HepG2 (cell line): ENCODE data around the gene NGEF. TPM values are rescaled to one million over a fixed set of nuclear protein-coding genes. Genes with fewer than 3 reads are reported as not detected.

ENCODE experiments used
- ATF7 ChIP-seq, 2 experiments: fragments of 450-650 bp in 1 of 2; sonication (generic) in 1 of 2; formaldehyde crosslinking in 1 of 2; IDR thresholded peaks; 2 replicates each; pipeline versions ENCODE4 v1.4.0 to v1.6.1; 2016 to 2020; ENCODE audit warnings: antibody characterized with exemption in 1 of 2, mild to moderate bottlenecking in 1 of 2, missing genetic modification reagents in 1 of 2
- ETV5 ChIP-seq: IDR thresholded peaks from 2 replicates; pipeline ENCODE4 v1.6.1; 2018; ENCODE audit warnings: missing biosample characterization, missing genetic modification reagents, inconsistent platforms, borderline replicate concordance
- FOSL2 ChIP-seq: sonication (generic); formaldehyde crosslinking; IDR thresholded peaks from 2 replicates; pipeline ENCODE4 v1.4.0; 2020; ENCODE audit warnings: missing genetic modification reagents
- GATAD1 ChIP-seq: IDR thresholded peaks from 2 replicates; pipeline ENCODE4 v1.6.1; 2016; ENCODE audit warnings: missing genetic modification reagents, missing compliant biosample characterization
- HOXA3 ChIP-seq: sonication (generic); formaldehyde crosslinking; IDR thresholded peaks from 2 replicates; pipeline ENCODE4 v1.5.0; 2020; ENCODE audit warnings: missing genetic modification reagents
- IRF2 ChIP-seq: IDR thresholded peaks from 2 replicates; pipeline ENCODE4 v1.6.1; 2018; ENCODE audit warnings: missing genetic modification reagents, missing compliant biosample characterization
- MEF2D ChIP-seq: sonication (generic); formaldehyde crosslinking; IDR thresholded peaks from 2 replicates; pipeline ENCODE4 v1.5.1; 2020; ENCODE audit warnings: mild to moderate bottlenecking, missing genetic modification reagents
- MXD4 ChIP-seq: IDR thresholded peaks from 2 replicates; pipeline ENCODE4 v1.6.1; 2016; ENCODE audit warnings: mild to moderate bottlenecking, missing biosample characterization, missing genetic modification reagents
- NFIC ChIP-seq: IDR thresholded peaks from 2 replicates; pipeline ENCODE4 v1.6.1; 2012; ENCODE audit warnings: mild to moderate bottlenecking, low read length, inconsistent platforms
- PRDM15 ChIP-seq: sonication (generic); formaldehyde crosslinking; IDR thresholded peaks from 2 replicates; pipeline ENCODE4 v1.4.0; 2020; ENCODE audit warnings: missing genetic modification reagents
- REXO4 ChIP-seq: sonication (generic); formaldehyde crosslinking; IDR thresholded peaks from 2 replicates; pipeline ENCODE4 v1.8.0; 2022; ENCODE audit warnings: missing genetic modification reagents, mild to moderate bottlenecking, borderline replicate concordance
- SP1 ChIP-seq, 2 experiments: fragments of 450-650 bp in 1 of 2; sonication (generic) in 1 of 2; formaldehyde crosslinking in 1 of 2; IDR thresholded peaks; 2 replicates each; pipeline versions ENCODE4 v1.4.0 to v1.6.1; 2016 to 2020; ENCODE audit warnings: missing genetic modification reagents in 1 of 2
- SP140L ChIP-seq: sonication (generic); formaldehyde crosslinking; IDR thresholded peaks from 2 replicates; pipeline ENCODE4 v1.4.0; 2020; ENCODE audit warnings: missing genetic modification reagents, borderline replicate concordance
- ZFX ChIP-seq: sonication (generic); formaldehyde crosslinking; IDR thresholded peaks from 2 replicates; pipeline ENCODE4 v1.4.0; 2020; ENCODE audit warnings: mild to moderate bottlenecking, low read depth, missing genetic modification reagents, moderate library complexity
- ZNF101 ChIP-seq: sonication (generic); formaldehyde crosslinking; IDR thresholded peaks from 2 replicates; pipeline ENCODE4 v1.4.0; 2020; ENCODE audit warnings: mild to moderate bottlenecking, low read depth, missing genetic modification reagents, borderline replicate concordance
- ZNF317 ChIP-seq: sonication (generic); formaldehyde crosslinking; IDR thresholded peaks from 2 replicates; pipeline ENCODE4 v1.5.0; 2020; ENCODE audit warnings: mild to moderate bottlenecking, missing genetic modification reagents
- ZNF33A ChIP-seq: sonication (generic); formaldehyde crosslinking; IDR thresholded peaks from 2 replicates; pipeline ENCODE4 v1.5.1; 2020; ENCODE audit warnings: missing genetic modification reagents, mild to moderate bottlenecking, moderate library complexity, borderline replicate concordance
- ZNF546 ChIP-seq: sonication (generic); formaldehyde crosslinking; conservative IDR thresholded peaks from 2 replicates; pipeline ENCODE4 v1.8.1; 2023; ENCODE audit warnings: mild to moderate bottlenecking, missing genetic modification reagents
- ZNF557 ChIP-seq: sonication (generic); formaldehyde crosslinking; IDR thresholded peaks from 2 replicates; pipeline ENCODE4 v1.4.0; 2020; ENCODE audit warnings: missing genetic modification reagents
- ZNF670 ChIP-seq: sonication (generic); formaldehyde crosslinking; IDR thresholded peaks from 2 replicates; pipeline ENCODE4 v1.8.0; 2022; ENCODE audit warnings: mild to moderate bottlenecking, missing genetic modification reagents, borderline replicate concordance
- ZNF878 ChIP-seq: sonication (generic); formaldehyde crosslinking; IDR thresholded peaks from 2 replicates; pipeline ENCODE4 v1.8.1; 2023; ENCODE audit warnings: mild to moderate bottlenecking, missing genetic modification reagents, moderate library complexity
- polyA plus RNA-seq, 8 experiments: library from polyadenylated mRNA; depleted of rRNA in 3 of 8; stranded (reverse) in 7 of 8; unstranded in 1 of 8; fragments of >200 nt; fragmentation: Illumina TruSeq in 4 of 8; extraction: Trizol in 4 of 8; gene quantifications; 2 replicates each; pipeline versions ENCODE4 v1.2.1 to v1.2.3, GENCODE V29; 2011 to 2016; ENCODE audit warnings: low read depth in 4 of 8, missing spikeins in 1 of 8, mixed read lengths in 1 of 8; ENCODE audit not compliant: insufficient read depth in 1 of 8
- total RNA-seq, 5 experiments: library from RNA; depleted of rRNA; stranded (reverse); fragments of >200 nt; fragmentation: Illumina TruSeq; extraction: Trizol; gene quantifications; 2 replicates each; pipeline ENCODE4 v1.2.3, GENCODE V29; 2016; ENCODE audit warnings: low read depth in 1 of 5
- TF ChIP-seq, protein P1 (sequence below): sonication (generic); formaldehyde crosslinking; IDR thresholded peaks from 2 replicates; pipeline ENCODE4 v1.4.0; 2020; ENCODE audit warnings: mild to moderate bottlenecking, missing genetic modification reagents
- TF ChIP-seq, protein P2 (sequence below): sonication (generic); formaldehyde crosslinking; IDR thresholded peaks from 2 replicates; pipeline ENCODE4 v1.4.0; 2020; ENCODE audit warnings: missing genetic modification reagents
- TF ChIP-seq, protein P3 (sequence below): sonication (generic); formaldehyde crosslinking; IDR thresholded peaks from 2 replicates; pipeline ENCODE4 v1.5.0; 2020; ENCODE audit warnings: missing genetic modification reagents

NGEF gene
- total and polyA plus RNA-seq, 2 of the 13 experiments (the other 11 are each of a cell fraction or from before 2014, with no cell fraction given): 14.4 to 36.9 TPM

- TF ChIP-seq ETV5 (CRISPR knock-in tag) (no peak), ZNF101 (CRISPR knock-in tag) (no peak), ZNF557 (no peak), NFIC (no peak), ZNF878 (CRISPR knock-in tag) (no peak; the same call in 1 of the 2 replicates), ZNF670 (no peak), PRDM15 (CRISPR knock-in tag) (no peak), ZNF33A (CRISPR knock-in tag) (no peak), SP1 (IDR thresholded peaks at IDR 0.05) (no peak), SP1 (CRISPR knock-in tag; IDR thresholded peaks at IDR 0.05) (no peak), MEF2D (CRISPR knock-in tag) (peak; percentile 41; the same call in 1 of the 2 replicates), MXD4 (CRISPR knock-in tag) (no peak), ZNF546 (CRISPR knock-in tag) (no peak), REXO4 (CRISPR knock-in tag) (no peak), ZFX (CRISPR knock-in tag) (peak; percentile 47; the same call in 1 of the 2 replicates), ATF7 (IDR thresholded peaks at IDR 0.05) (no peak), ATF7 (CRISPR knock-in tag; IDR thresholded peaks at IDR 0.05) (no peak), SP140L (no peak), FOSL2 (CRISPR knock-in tag) (no peak), GATAD1 (peak; percentile 20; the same call in 1 of the 2 replicates), HOXA3 (CRISPR knock-in tag) (peak; percentile 36; the same call in 1 of the 2 replicates), ZNF317 (CRISPR knock-in tag) (no peak), IRF2 (CRISPR knock-in tag) (no peak)
- TF ChIP-seq, protein P1, sequence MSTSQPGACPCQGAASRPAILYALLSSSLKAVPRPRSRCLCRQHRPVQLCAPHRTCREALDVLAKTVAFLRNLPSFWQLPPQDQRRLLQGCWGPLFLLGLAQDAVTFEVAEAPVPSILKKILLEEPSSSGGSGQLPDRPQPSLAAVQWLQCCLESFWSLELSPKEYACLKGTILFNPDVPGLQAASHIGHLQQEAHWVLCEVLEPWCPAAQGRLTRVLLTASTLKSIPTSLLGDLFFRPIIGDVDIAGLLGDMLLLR (CRISPR knock-in tag): no peak
- TF ChIP-seq, protein P2, sequence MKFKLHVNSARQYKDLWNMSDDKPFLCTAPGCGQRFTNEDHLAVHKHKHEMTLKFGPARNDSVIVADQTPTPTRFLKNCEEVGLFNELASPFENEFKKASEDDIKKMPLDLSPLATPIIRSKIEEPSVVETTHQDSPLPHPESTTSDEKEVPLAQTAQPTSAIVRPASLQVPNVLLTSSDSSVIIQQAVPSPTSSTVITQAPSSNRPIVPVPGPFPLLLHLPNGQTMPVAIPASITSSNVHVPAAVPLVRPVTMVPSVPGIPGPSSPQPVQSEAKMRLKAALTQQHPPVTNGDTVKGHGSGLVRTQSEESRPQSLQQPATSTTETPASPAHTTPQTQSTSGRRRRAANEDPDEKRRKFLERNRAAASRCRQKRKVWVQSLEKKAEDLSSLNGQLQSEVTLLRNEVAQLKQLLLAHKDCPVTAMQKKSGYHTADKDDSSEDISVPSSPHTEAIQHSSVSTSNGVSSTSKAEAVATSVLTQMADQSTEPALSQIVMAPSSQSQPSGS (CRISPR knock-in tag): no peak
- TF ChIP-seq, protein P3, sequence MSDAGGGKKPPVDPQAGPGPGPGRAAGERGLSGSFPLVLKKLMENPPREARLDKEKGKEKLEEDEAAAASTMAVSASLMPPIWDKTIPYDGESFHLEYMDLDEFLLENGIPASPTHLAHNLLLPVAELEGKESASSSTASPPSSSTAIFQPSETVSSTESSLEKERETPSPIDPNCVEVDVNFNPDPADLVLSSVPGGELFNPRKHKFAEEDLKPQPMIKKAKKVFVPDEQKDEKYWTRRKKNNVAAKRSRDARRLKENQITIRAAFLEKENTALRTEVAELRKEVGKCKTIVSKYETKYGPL: 0 out of 2 replicates have a peak, but pooled peaks have one; percentile 49
Measured at GRCh38 chr2:233053928-233054784, 41.1 kb upstream of the NGEF start (continued).
